Esophagus squamous epithelium (tissue), 5 donors: Measurements from ENCODE around the gene PODNL1. TPM values are rescaled to one million over a fixed set of nuclear protein-coding genes. Genes with fewer than 3 reads are reported as not detected.
"Not testable (repeated sequence)": the region's sequence is repeated elsewhere in the genome, so short reads cannot be mapped to it uniquely, and the experiment has no call there.

Source experiments
- DNase-seq: peaks from one replicate; lab custom pipeline; 2025; lab: John Stamatoyannopoulos, UW
- H3K27ac ChIP-seq, 4 donors: fragments of 200-600 bp; sonication (generic); one replicate each; pipeline ENCODE4 v1.5.1; 2016 to 2019; ENCODE audit warnings: mild to moderate bottlenecking in 1 of 4
- H3K27me3 ChIP-seq, 4 donors: fragments of 200-600 bp; sonication (generic); 1 replicate in 3 of 4; 2 replicates in 1 of 4; pipeline versions ENCODE4 v1.5.1 to v1.6.0; 2017 to 2021; ENCODE audit warnings: antibody characterized with exemption in 1 of 4
- H3K36me3 ChIP-seq, 3 donors: fragments of 200-600 bp; sonication (generic); one replicate each; pipeline ENCODE4 v1.5.1; 2016 to 2019
- H3K4me1 ChIP-seq, 3 donors: fragments of 200-600 bp; sonication (generic); one replicate each; pipeline ENCODE4 v1.5.1; 2017 to 2019
- H3K4me3 ChIP-seq, 4 donors: fragments of 200-600 bp; sonication (generic); 1 replicate in 3 of 4; 2 replicates in 1 of 4; pipeline ENCODE4 v1.5.1; 2016 to 2019; ENCODE audit warnings: mild to moderate bottlenecking in 2 of 4, moderate library complexity in 1 of 4
- H3K9me3 ChIP-seq, 3 donors: fragments of 200-600 bp; sonication (generic); one replicate each; pipeline ENCODE4 v1.5.1; 2016 to 2019
- CTCF ChIP-seq, 6 experiments: fragments of 450-650 bp in 4 of 6; fragments of 200-600 bp in 2 of 6; sonication (generic) in 2 of 6; IDR thresholded peaks; one replicate each; pipeline ENCODE4 v1.5.1; 2016 to 2019; ENCODE audit warnings: antibody characterized with exemption in 6 of 6, mild to moderate bottlenecking in 4 of 6, moderate library complexity in 4 of 6
- POLR2A ChIP-seq, 4 donors: fragments of 450-650 bp; IDR thresholded peaks; one replicate each; pipeline ENCODE4 v1.6.1; 2017; ENCODE audit warnings: antibody characterized with exemption in 4 of 4, mild to moderate bottlenecking in 4 of 4, moderate library complexity in 3 of 4
- WGBS, 2 donors: methylation state at CpG; one replicate each; pipeline ENCODE4 v1.1.5; 2018; 5-methylcytosine and 5-hydroxymethylcytosine counted together
- intact Hi-C: fragments of 100-400 bp; cut with DNase I; formaldehyde crosslinking; loops from one replicate; pipeline ENCODE4 v1.15.0; 2022
- total RNA-seq, 4 donors: library from RNA; depleted of rRNA; stranded (reverse); fragments of >200 nt; gene quantifications; one replicate each; pipeline ENCODE4 v1.1.0, GENCODE V29; 2016
- donor health status: DM: yes; HTN: yes; CAD: no.

Gene PODNL1
- total RNA-seq, 4 donors from 2014 or later: 2.3 to 8.0 (median 3.3) TPM

GRCh38 chr19:13974073-13974472, 35.9 kb upstream of the PODNL1 start:
- Histone ChIP-seq H3K4me3 (no peak overlapping the region), H3K27me3 (no peaks in the 10 kb centered on the region), H3K4me1 (peaks cover 5 to 22% (median 12%) of the 10 kb centered on the region in 3 donors), H3K36me3 (peaks cover 0 to 74% (median 22%) of the 10 kb centered on the region in 3 donors), H3K9me3 (no peaks in the 10 kb centered on the region), H3K27ac (peak overlapping the region in 1 of 4 donors; percentile 21)
- no peak for TF ChIP-seq CTCF (IDR thresholded peaks at IDR 0.05)
- TF ChIP-seq POLR2A (IDR thresholded peaks at IDR 0.05): no peak
- WGBS, 2 donors: 41 to 65% methylated on average over 12 of the region's 12 CpGs
- intact Hi-C loops: no loop called here
- no peak for DNase-seq

GRCh38 chr19:13973479-13973878, 35.3 kb upstream of the PODNL1 start:
- 93 to 95% methylated on average over 3 of the region's 3 CpGs for WGBS, 2 donors
- H3K27ac ChIP-seq: peak overlapping the region in 1 of 4 donors; percentile 21
- not testable (repeated sequence) for H3K4me3 ChIP-seq

GRCh38 chr19:13972368-13973155, 34.3 kb upstream of the PODNL1 start:
- H3K27me3 ChIP-seq: no peaks in the 10 kb centered on the region
- intact Hi-C loops: no loop called here
- WGBS, 2 donors: 90 to 93% methylated on average over 12 to 15 of the region's 37 CpGs
- no peak overlapping the region for H3K4me3 ChIP-seq
- no peaks in the 10 kb centered on the region for H3K9me3 ChIP-seq
- no peak for DNase-seq
- TF ChIP-seq POLR2A (IDR thresholded peaks at IDR 0.05) (no peak), CTCF (IDR thresholded peaks at IDR 0.05) (no peak)
- no peak overlapping the region for H3K27ac ChIP-seq
- H3K4me1 ChIP-seq: peaks cover 0 to 9% (median 0%) of the 10 kb centered on the region in 3 donors
- H3K36me3 ChIP-seq: peaks cover 6 to 89% (median 31%) of the 10 kb centered on the region in 3 donors

More at GRCh38 chr19:13973479-13973878, 35.3 kb upstream of the PODNL1 start:
- Histone ChIP-seq H3K36me3 (peaks cover 4 to 80% (median 28%) of the 10 kb centered on the region in 3 donors), H3K4me1 (peaks cover 3 to 16% (median 6%) of the 10 kb centered on the region in 3 donors)
- H3K27me3 ChIP-seq, H3K9me3 ChIP-seq, DNase-seq, intact Hi-C loops: not testable (repeated sequence)

- H3K36me3 ChIP-seq: peaks cover 13 to 89% (median 31%) of the 10 kb centered on the region in 3 donors
- WGBS, 2 donors: 53 to 73% methylated on average over 12 to 14 of the region's 15 CpGs
- H3K27ac ChIP-seq, intact Hi-C loops, H3K9me3 ChIP-seq, DNase-seq, H3K27me3 ChIP-seq, H3K4me1 ChIP-seq, H3K4me3 ChIP-seq: not testable (repeated sequence)
These were observed 33.7 kb upstream of the PODNL1 start for GRCh38 chr19:13971868-13972267.

GRCh38 chr19:13969897-13970296, 31.7 kb upstream of the PODNL1 start:
- H3K36me3 ChIP-seq: peaks cover 24 to 89% (median 46%) of the 10 kb centered on the region in 3 donors
- H3K27me3 ChIP-seq: no peaks in the 10 kb centered on the region
- no peak overlapping the region for H3K4me3 ChIP-seq
- peaks cover 0 to 9% (median 0%) of the 10 kb centered on the region in 3 donors for H3K4me1 ChIP-seq
- intact Hi-C loops: no loop called here
- WGBS, 2 donors: 94% methylated on average over 16 of the region's 18 CpGs; no CpG with 5 or more reads in 1 of the 2 donors
- H3K9me3 ChIP-seq: no peaks in the 10 kb centered on the region
- TF ChIP-seq POLR2A (IDR thresholded peaks at IDR 0.05) (no peak), CTCF (IDR thresholded peaks at IDR 0.05) (no peak)
- DNase-seq: no peak
- no peak overlapping the region for H3K27ac ChIP-seq

- Histone ChIP-seq H3K36me3 (peaks cover 24 to 96% (median 46%) of the 10 kb centered on the region in 3 donors), H3K4me1 (peaks cover 0 to 9% (median 0%) of the 10 kb centered on the region in 3 donors), H3K27ac (no peak overlapping the region), H3K27me3 (no peaks in the 10 kb centered on the region), H3K4me3 (no peak overlapping the region), H3K9me3 (no peaks in the 10 kb centered on the region)
- no peak for TF ChIP-seq POLR2A (IDR thresholded peaks at IDR 0.05)
- no peak for TF ChIP-seq CTCF (IDR thresholded peaks at IDR 0.05)
- intact Hi-C loops: no loop called here
- no peak for DNase-seq
- 87 to 93% methylated on average over 16 to 18 of the region's 18 CpGs for WGBS, 2 donors
These were observed 30.8 kb upstream of the PODNL1 start for GRCh38 chr19:13968999-13969398.
